NCI-H226 (cell line): Measurements from ENCODE around the gene CTDP1.
"Not testable (repeated sequence)": the region's sequence is repeated elsewhere in the genome, so short reads cannot be mapped to it uniquely, and the experiment has no call there.

ENCODE experiments used
- DNase-seq: peaks from one replicate; pipeline ENCODE4 v3.0.0-alpha.2; 2015

CTDP1 gene

DNA sequence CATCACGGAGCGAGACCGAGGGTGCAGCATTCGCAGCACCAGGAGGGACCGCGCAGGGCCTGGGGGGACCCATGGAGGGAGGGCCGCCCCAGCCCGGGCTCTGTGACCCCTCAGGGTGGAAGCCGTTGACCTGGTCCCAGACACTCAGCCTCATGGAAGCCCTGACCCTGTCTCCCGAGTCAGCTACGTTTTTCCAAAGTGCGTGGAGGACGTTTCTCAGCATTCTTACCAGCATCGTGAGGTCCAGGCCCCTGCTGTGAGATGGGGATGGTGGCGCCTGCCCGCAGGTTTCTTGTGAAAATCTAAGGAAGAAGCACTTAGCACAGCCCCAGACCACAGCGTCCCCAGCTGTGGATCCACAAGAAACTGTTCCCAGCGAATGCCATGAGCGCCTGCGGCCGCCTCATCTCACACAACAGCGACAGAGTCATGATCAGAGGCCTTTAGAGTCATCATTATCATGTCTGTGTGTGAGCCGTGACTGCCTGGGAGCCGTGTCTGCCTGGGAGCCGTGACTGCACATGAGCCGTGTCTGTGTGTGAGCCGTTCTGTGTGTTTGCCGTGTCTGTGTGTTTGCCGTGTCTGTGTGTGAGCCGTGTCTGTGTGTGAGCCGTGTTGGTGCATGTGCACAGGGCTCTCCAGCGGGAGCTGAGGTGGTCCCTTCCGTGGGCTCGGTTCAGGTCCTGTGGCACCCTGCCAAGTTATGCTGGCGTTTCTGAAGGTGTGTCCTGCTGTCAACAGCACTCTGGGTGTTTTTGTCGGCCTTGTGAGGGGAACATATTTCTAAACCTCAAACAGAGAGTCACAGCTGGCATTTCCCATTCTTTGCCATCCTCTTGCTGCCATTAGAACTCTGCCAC is 68.9 kb downstream of the CTDP1 start:
- DNase-seq: no peak

DNA sequence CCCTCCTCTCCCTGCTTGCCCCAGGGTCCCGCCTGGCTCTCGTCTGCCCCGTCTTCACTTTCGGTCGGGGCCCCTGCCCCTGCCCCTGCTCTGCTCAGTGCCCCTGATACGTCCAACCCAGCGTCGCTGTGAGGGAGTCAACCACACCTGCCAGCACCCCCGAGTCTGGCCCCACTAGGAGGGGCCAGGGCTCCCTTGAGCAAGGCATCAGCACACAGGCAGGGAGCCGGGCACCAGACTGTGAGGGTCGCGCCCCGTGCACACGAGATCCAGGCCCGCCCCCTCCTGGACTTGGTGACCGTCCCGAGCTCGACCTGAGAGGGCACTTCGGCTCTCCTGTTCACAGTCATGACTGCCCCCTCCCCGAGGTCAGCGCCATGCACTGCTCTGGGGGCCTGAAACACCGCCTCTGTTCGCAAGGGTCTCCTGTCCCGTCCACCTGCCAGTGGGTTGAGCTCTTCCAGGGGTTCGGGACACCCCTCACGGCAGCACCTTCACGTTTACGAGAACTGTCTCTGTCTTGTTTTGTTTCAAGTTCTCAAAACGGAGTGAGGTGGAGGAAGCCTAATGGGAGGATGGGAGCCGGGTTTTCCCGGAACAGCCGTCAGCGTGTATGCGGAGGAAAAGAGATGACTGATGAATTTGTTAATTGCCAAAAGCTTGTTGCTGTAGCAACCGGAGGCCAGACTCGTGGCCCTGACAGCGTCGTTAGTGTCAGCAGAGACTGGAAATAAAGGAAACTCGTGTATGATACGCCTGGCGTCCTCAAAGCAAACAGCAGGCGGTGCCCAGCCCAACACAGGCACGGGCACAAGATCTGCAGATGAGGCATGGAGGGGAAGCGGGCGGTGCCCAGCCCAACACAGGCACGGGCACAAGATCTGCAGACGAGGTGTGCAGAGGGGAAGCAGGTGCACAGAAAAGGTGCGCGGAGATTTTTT is 69.9 kb downstream of the CTDP1 start:
- no peak for DNase-seq

DNA sequence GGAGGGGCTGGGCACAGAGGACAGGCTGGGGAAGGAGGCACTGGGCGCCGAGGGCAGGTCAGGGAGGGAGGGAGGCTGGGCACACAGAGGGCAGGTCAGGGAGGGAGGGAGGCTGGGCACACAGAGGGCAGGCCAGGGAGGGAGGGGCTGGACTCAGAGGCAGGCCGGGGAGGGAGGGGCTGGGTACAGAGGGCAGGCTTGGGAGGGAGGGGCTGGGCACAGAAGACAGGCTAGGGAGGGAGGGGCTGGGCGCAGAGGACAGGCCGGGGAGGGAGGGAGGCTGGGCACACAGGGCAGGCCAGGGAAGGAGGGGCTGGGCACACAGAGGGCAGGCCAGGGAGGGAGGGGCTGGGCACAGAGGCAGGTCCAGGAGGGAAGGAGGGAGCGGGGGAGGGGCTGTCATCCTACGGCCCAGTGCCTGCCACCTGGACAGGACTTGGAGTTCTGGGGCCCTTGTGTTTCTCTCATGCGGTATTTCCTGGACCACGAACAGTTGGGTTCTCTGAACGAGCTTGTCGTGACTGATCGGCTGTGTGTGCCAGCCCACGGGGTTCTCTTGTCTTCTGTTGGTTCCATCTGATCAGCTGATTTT is 71.5 kb downstream of the CTDP1 start:
- no peak for DNase-seq

DNA sequence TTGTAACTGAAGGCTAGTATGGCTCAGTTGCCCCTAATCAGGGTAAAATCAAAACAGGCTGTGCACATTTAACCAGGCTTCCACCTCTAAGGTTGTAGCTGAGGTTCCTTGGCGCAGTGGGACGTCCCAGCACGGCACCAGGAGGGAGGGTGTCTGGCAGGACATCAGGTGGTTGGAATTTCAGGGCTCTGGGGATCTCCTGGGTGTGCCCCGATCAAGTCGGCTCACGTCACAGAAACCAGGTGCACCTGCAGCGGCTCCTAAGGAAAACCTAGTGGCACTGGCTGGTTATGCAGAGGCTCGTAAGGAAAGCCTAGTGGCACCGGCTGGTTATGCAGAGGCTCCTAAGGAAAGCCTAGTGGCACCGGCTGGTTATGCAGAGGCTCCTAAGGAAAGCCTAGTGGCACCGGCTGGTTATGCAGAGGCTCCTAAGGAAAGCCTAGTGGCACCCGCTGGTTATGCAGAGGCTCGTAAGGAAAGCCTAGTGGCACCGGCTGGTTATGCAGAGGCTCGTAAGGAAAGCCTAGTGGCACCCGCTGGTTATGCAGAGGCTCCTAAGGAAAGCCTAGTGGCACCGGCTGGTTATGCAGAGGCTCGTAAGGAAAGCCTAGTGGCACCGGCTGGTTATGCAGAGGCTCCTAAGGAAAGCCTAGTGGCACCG is 72.4 kb downstream of the CTDP1 start:
- DNase-seq: not testable (repeated sequence)

DNA sequence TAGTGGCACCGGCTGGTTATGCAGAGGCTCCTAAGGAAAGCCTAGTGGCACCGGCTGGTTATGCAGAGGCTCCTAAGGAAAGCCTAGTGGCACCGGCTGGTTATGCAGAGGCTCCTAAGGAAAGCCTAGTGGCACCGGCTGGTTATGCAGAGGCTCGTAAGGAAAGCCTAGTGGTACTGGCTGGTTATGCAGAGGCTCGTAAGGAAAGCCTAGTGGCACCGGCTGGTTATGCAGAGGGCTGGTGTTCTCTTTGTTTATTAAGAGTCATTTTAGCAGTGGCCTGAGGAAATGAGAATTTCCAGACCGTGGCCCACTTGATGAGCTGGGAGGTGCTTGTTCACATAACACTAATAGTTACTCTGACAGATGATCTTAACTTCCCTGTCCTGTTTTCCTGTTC is 73.3 kb downstream of the CTDP1 start:
- DNase-seq: not testable (repeated sequence)

DNA sequence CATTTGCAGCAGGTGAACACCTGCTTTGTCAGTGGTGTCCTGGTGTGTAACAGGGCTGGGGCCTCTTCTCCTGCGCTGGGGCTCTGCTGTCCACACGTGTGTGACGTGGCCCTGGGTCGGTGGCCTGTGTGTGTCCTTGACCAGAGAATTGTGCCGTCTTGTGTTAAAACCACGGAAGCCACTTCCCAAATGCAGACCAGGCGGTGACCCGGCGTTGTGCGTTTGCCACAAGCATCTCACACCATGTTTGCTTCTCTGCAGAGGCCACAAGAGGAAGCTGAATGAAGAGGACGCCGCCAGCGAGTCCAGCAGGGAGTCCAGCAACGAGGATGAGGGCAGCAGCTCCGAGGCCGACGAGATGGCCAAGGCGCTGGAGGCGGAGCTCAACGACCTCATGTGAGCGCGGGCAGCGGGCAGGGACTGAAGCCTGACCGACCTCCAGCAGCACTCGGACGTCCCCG is 73.8 kb downstream of the CTDP1 start:
- DNase-seq: no peak

DNA sequence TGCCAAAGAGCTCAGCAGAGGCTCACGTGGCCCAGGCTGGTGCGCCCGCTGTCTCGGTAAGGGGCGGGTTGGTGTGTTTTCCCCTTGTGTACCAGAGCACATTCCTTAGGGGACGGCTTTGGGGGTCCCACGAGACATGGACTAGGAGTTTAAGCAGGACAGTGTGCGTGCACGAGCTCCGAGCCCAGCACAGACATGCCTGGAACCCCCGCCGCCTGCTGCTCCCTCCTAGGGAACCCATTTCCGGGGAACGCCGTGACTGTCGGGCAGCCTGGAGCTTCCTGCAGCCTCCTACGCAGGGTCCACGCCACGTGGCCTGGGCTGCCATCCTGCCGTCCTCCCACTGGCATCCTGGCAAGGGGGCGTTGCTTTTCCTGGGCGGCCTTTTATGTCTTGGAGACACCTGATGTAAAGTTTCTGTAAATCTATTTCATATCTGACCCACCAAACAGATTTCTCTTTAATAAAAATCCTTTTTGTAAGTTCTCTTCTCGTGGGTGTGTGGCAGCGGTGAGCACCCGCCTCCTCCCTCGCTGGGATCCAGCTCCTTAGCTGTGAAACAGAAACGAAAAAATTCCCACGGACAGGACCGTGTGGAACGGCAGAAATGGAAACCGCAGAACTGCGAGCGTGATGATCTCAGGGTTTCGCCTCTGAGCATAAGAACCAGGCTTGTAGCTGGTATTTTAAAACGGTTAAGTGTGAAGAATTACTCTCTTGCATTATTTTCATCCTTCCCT is 74.6 kb downstream of the CTDP1 start:
- no peak for DNase-seq

DNA sequence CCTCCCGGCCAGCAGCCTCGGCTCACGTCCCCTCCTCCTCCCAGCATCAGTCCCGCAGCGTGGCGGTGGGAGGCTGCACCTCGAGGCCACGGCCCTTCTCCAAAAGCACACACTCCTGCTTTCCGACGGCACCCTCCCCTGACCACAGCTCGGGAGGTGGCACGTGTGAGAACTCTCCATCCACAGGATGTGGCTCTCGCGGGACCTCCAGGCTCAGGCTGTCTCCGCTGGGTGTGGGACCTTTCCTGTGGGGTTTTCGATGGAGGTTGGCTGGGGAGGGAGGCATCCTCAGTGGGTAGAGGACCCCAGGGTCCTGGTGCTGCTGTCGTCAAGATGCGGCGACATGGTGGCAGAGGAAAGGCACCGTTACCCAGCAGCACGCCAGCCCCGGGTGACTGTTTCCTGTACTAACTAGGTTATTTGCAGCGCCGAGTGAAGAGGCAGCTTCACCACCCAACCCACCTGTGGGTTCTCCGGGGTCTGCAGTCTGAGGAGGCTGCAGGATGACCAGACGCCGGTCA is 75.3 kb downstream of the CTDP1 start:
- no peak for DNase-seq

DNA sequence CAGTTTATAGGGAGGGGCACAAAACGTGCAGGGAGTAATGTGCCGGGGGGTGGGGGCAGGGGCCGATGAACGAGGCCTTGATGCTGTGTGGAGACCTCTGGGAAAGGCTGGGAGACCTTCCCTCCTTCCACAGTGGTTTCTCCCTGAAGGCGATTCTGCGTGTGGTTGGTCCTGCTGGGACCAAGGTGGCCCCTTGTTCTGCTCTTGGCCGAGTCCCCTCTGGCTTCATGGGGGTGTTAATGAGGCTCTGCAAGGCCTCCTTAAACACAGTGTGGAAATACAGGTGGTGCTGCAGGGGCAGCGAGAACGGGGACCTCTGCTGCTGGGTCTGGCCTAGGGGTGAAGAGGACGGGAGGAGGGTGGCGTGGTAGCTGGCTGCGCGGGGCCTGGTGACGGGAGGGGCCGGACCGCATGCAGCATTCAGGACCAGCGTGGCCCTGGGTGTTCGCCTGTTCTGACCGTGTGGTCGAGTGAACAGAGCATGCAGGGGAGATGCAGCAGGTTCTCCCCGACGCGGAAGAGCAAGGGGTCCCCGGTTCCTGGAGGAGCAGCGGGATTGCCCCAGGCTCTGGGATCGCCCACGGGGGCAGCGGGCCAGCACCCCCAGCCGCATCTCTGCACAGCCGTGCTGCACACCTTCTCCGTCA is 76.0 kb downstream of the CTDP1 start:
- no peak for DNase-seq

DNA sequence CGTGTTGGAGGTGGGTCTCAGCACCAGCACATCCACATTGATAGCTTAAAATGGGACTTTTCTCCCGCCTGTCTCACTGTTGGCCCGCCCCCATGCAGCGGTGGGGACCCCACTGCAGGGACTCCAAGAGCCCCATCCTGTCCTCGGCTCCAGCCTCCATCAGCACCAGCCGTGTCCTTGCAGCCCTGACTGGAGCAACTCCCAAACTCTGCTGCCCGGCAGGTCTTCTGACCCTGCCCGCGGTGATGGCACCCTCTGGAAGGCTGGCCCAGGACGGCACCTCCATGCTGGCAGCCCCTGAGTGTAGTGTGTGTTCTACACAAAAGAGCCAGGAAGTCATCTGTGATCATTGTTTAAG is 76.5 kb downstream of the CTDP1 start:
- no peak for DNase-seq

DNA sequence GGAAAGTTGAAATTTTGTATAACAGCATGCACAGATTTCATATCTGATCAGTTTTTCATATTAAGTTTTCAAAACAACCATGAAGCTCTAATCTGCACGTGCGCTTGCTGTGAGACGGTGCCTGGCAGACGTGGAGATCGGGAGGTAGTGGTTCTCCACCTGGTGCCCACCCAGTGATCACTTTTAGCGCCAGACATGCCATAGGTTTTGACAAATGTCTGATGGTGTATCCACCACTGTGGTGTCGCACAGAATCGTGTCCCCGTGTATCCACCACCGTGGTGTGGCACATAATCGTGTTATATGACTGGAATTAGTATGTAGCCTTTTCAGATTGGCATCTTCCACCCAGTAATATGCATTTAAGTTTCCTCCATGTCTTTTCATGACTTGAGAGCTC is 77.2 kb downstream of the CTDP1 start:
- no peak for DNase-seq

DNA sequence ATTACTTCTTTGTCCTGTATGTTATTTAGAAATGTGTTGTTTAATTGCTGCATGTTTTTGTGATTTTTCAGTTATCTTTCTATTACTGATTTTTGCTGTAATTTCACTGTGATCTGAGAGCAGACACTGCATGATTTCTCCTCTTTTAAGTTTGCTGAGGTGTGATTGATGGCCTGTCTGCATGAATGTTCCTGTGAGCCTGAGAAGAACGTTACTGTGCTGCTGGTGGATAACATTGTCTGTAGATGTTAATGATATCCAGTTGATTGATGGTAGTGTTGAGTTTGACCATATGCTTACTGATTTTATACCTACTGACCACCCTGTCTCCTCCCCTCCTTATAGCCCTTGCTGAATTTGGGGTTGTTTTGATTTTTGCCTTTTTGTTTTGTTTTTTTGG is 80.7 kb downstream of the CTDP1 start:
- DNase-seq: no peak

DNA sequence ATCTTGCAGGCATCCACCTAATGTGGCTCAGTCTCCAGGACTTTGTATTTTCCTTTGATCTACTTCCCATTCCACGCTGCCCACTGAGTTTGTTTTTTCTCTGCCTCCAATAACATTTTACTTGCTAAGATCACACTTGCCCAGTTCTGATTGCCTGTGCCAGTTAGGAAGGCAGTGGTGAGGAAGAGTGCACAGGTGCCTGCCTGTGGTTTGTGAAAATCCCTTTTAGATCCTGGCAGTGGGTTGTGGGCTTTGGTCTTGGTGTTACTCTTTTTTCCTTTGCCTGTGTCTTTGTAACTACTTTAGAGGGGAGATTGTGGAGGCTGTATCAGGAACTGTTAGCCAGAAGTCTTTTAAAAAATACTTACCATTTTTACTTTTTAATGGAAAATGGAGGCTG is 81.3 kb downstream of the CTDP1 start:
- DNase-seq: no peak

DNA sequence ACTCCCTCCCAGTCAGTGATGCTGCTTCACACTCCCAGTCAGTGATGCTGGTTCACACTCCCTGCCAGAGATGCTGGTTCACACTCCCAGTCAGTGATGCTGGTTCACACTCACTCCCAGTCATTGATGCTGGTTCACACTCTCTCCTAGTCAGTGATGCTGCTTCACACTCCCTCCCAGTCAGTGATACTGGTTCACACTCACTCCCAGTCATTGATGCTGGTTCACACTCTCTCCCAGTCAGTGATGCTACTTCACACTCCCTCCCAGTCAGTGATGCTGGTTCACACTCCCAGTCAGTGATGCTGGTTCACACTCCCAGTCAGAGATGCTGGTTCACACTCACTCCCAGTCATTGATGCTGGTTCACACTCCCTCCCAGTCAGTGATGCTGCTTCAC is 83.8 kb downstream of the CTDP1 start:
- DNase-seq: no peak

DNA sequence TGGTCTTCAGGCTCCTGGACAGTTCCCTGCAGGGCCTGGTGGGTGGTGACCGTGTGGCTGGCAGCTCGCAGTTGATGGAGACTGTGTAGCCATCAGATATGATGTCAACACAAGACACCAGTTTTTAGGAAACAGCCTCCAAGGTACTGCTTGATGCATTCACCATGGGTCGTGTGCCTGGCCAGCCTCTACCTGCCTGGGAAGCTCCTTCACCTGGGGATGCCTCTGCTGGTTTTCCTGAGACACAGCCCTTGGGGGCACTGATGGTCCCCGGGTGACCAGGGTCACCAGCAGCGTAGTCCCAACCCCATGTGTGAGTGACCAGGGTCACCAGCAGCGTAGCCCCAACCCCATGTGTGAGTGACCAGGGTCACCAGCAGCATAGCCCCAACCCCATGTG is 84.5 kb downstream of the CTDP1 start:
- DNase-seq: no peak

DNA sequence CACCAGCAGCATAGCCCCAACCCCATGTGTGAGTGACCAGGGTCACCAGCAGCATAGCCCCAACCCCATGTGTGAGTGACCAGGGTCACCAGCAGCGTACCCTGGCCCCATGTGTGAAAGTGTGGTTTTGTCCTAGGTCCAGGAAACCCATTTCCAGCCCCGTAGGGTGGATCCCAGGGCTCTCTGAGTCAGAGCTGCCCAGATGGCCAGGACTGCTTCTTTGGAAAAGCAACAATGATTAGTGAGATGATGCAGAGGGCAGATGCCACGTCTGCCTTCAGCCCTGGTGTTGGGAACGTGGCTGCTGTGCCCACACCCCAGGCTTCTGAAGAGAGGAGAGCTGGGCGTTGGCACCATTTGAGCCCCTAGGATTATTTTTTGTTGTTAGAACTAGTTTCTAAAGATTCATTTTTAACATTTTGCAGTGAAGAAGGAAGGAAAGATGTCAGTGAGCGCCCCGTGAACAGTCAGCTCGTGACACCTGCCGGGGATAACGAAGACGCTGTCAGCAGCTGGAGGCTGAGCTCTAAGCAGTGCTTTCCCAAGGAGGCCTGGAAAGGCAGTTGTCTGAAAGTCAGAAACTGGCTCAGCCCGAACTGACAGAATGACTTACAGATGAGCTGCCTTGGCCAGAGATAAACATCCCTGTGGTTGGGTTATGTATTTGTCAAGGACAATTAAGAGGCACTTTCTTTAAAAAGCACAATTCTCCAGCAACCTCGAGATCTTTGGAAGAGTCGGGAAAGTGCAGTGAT is 86.1 kb downstream of the CTDP1 start:
- no peak for DNase-seq

DNA sequence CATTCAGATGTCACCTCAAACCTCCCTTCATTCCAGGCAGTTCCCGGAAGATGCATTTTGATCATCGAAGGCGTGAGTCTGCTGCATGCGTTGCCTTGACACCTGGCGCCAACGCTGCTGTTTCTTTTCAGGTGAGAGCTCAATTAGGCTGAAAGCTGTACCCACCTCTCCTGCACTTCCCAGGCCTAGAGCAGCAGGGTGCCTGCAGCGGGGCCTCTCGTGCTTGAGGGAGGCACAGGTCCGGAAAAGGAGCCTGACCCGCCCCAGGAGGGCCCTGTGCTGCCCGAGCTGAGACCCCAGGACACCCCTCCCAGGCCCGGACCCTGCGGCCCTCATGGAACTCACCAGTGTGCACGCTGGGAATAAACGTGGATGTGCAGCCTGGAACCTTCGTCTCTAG is 86.7 kb downstream of the CTDP1 start:
- no peak for DNase-seq

DNA sequence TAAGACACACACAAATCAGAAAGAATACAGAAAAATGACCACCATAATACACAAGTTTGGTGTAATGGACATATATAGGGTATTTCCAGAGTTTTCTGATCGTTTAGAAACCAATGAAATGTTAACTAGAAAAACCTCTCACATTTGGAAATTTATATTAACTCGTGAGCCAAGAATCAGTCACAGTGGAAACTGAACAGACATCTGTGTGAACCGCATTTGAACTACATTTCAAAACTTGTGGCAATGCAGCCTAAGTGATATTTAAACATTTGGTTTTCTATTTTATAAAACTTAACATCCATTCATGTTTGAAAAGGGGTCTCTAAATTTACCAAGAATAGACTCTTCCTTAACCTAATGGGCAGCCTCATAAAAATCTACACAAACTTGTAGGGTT is 89.1 kb downstream of the CTDP1 start:
- no peak for DNase-seq

DNA sequence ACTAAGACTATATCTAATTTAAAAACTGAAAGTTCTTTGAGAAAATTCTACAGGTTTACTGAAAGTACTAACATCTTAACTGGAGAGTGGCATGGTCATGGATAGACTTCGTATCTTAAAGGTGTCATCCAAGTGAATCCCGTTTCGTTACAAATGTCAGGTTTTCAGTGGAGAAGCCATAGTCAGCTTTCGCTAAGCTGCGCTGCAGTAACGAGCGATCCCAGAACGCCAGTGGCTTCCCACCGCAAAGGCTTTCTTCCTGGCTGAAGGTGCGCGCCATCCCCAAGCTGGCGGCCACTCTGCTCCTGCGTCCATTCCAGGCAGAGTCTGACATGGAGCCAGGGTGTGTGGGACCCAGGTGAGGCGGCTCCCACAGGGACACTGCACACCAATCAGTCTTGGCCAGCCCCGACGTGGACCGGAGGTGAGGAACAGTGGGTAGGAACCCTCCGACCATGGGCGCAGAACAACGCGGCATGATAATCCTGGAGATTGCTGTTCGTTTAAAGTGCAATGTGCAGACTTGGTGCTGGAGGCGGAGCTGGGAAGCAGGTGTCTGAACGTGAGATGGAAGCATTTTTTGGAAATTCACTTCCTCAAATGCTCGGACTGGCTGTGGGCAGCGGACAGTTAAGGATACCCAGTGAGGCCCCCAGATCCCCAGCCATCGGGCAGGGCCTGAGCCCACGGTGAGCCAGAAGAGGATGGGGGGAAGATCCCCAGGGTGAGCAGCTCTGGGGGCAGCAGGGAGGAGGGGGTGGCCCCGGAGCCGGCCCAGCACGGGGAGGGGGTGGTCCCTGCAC is 90.3 kb downstream of the CTDP1 start:
- no peak for DNase-seq

DNA sequence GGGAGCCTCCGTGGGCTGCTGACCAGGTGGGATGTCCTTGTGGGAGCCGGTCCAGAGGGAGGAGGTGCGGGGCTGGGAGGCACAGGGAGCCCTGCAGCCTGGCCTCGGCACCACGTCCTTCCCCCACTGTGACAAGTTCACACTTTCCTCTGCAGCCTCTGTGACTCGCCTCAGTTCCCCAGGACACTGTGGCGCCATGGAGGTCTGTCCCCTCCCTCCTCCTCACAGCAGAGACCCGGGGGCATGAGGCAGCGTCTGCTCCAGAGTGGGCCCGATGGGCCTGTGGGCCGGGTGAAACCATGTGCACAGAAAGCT is 90.9 kb downstream of the CTDP1 start:
- no peak for DNase-seq
